Measurements from ENCODE around the gene AKR1C3.

The AKR1C3 gene

GRCh38 chr10:5155951-5156350, 61.7 kb downstream of the AKR1C3 start:
- Histone ChIP-seq H3K27ac (ENCODE audit: insufficient read depth, low read depth, low read length, poor library complexity, severe bottlenecking) (no peak overlapping the region), H3K36me3 (ENCODE audit: control insufficient read depth, insufficient read depth, low read length) (no peaks in the 10 kb centered on the region), H3K4me3 (ENCODE audit: insufficient read depth, low read depth, low read length) (no peak overlapping the region), H3K9me3 (ENCODE audit: control insufficient read depth, low read length) (no peaks in the 10 kb centered on the region), H3K4me1 (ENCODE audit: control insufficient read depth, insufficient read depth, low read length) (no peaks in the 10 kb centered on the region), H3K27me3 (ENCODE audit: control insufficient read depth, insufficient read depth, low read length, poor library complexity, severe bottlenecking) (no peaks in the 10 kb centered on the region)
- 71 to 76% methylated on average over 1 of the region's 1 CpG for WGBS, 2 experiments
